Hematopoietic multipotent progenitor cell treated with erythropoietin and hydrocortisone succinate and interleukin-3 and kit ligand, for 8 days (in vitro differentiated cells): Measurements from ENCODE around the gene PRKCA.
A peak's percentile ranks its signal among the peaks of the same experiment; 100 is the strongest.

Source experiments
- DNase-seq: peaks from one replicate; pipeline ENCODE4 v3.0.0-alpha.2; 2015

The PRKCA gene

GRCh38 chr17:66789961-66790437 is 487.6 kb downstream of the PRKCA start:
- DNase-seq: no peak

GRCh38 chr17:66790501-66791061 is 488.2 kb downstream of the PRKCA start:
- DNase-seq: no peak

- peak; percentile 4 for DNase-seq
Observed at GRCh38 chr17:66791347-66791746, 488.9 kb downstream of the PRKCA start.

GRCh38 chr17:66793814-66794213 is 491.4 kb downstream of the PRKCA start:
- DNase-seq: no peak

- no peak for DNase-seq
Observed at GRCh38 chr17:66795486-66795885, 493.1 kb downstream of the PRKCA start.

- DNase-seq: no peak
Observed at GRCh38 chr17:66799849-66800537, 497.6 kb downstream of the PRKCA start.

- no peak for DNase-seq
Observed at GRCh38 chr17:66803474-66803951, 501.1 kb downstream of the PRKCA start.

- DNase-seq: no peak
Observed at GRCh38 chr17:66805567-66805966, 503.2 kb downstream of the PRKCA start.

GRCh38 chr17:66807182-66807581 is 504.8 kb downstream of the PRKCA start:
- DNase-seq: no peak

GRCh38 chr17:66809408-66809807 is 507.0 kb downstream of the PRKCA start:
- DNase-seq: no peak

GRCh38 chr17:66810951-66811682 is 508.7 kb downstream of the PRKCA start:
- DNase-seq: no peak

GRCh38 chr17:66811683-66812054 is 509.3 kb downstream of the PRKCA start:
- DNase-seq: no peak

- no peak for DNase-seq
Observed at GRCh38 chr17:66812571-66812970, 510.2 kb downstream of the PRKCA start.

GRCh38 chr17:66813296-66813695 is 510.9 kb downstream of the PRKCA start:
- no peak for DNase-seq

- no peak for DNase-seq
Observed at GRCh38 chr17:66814026-66814425, 511.6 kb downstream of the PRKCA start.

GRCh38 chr17:66814570-66814969 is 512.2 kb downstream of the PRKCA start:
- no peak for DNase-seq

GRCh38 chr17:66817750-66818149 is 515.3 kb downstream of the PRKCA start:
- no peak for DNase-seq

GRCh38 chr17:66819466-66819865 is 517.1 kb downstream of the PRKCA start:
- DNase-seq: no peak

GRCh38 chr17:66822009-66822408 is 519.6 kb downstream of the PRKCA start:
- no peak for DNase-seq

GRCh38 chr17:66826856-66827255 is 524.4 kb downstream of the PRKCA start:
- DNase-seq: no peak

- peak; percentile 16 for DNase-seq
Observed at GRCh38 chr17:66829386-66829864, 527.0 kb downstream of the PRKCA start.

GRCh38 chr17:66829883-66830282 is 527.5 kb downstream of the PRKCA start:
- DNase-seq: peak; percentile 2

- DNase-seq: no peak
Observed at GRCh38 chr17:66830451-66830850, 528.0 kb downstream of the PRKCA start.
